ENCODE data around the gene NECAB2. TPM values are rescaled to one million over a fixed set of nuclear protein-coding genes. Genes with fewer than 3 reads are reported as not detected.
A peak's percentile ranks its signal among the peaks of the same experiment; 100 is the strongest.

NECAB2 gene
- total and polyA plus RNA-seq, 2 of the 8 experiments (the other 6 are each of a cell fraction or from before 2014, with no cell fraction given): 3.6 to 4.2 TPM

DNA sequence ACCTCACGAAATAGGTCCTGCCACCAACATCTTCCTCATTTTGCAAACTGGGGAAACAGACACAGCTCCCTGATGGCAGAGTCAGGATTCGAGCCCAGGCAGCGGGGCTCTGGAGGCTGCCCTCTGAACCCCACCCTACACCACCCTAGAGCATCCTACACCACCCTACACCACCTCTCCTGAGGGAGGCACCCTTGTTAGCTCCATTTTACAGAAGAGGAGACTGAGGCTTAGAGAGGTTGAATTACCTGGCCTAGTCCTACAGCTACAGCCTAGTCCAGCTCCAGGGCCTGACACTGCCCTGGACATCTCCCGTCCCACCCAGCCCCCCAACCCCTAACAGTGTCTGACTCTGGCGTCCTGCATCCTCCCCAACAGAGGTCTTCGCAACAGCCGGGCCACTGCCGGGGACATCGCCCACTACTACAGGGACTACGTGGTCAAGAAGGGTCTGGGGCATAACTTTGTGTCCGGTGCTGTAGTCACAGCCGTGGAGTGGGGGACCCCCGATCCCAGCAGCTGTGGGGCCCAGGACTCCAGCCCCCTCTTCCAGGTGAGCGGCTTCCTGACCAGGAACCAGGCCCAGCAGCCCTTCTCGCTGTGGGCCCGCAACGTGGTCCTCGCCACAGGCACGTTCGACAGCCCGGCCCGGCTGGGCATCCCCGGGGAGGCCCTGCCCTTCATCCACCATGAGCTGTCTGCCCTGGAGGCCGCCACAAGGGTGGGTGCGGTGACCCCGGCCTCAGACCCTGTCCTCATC lies 3.2 kb upstream of the NECAB2 start:
- WGBS, 2 experiments (ENCODE audit: extremely low coverage in 1 of 2, insufficient coverage in 1 of 2, insufficient read length in 1 of 2, insufficient replicate concordance in 2 of 2, low coverage in 1 of 2, low lambda C conversion rate in 2 of 2, missing lambda C conversion rate in 1 of 2): 91% methylated on average over 24 of the region's 26 CpGs; no CpG with 5 or more reads in 1 of the 2 experiments
- CTCF ChIA-PET (ENCODE audit: partially characterized antibody): interaction anchor here (0.9 to 16.0 kb wide), 8 partner anchors 10 to 96 kb away, joined by 3 to 366 read pairs (median 8); partner anchors contain the start of gene SLC38A8

More for the DNA sequence above, 3.2 kb upstream of the NECAB2 start:
- Histone ChIP-seq H3K18ac (ENCODE audit: extremely low read depth, low read length) (no peak overlapping the region), H2BK20ac (ENCODE audit: low read length) (no peak overlapping the region), H4K20me1 (replicated peaks in 1 of 2; ENCODE audit: control insufficient read depth in 1 of 2, insufficient read depth in 2 of 2, low read length in 2 of 2) (peaks cover 0 to 3% of the 10 kb centered on the region in 2 experiments), H3K9me3 (ENCODE audit: insufficient read depth in 2 of 2, low read depth in 1 of 2, low read length in 1 of 2) (no peaks in the 10 kb centered on the region), H4K5ac (ENCODE audit: insufficient read length, low read depth, low read length) (no peak overlapping the region), H3K4ac (replicated peaks; ENCODE audit: insufficient read length, low read depth, low read length) (no peak overlapping the region), H2BK12ac (ENCODE audit: low read depth, low read length) (no peak overlapping the region), H3K79me2 (ENCODE audit: control insufficient read depth in 1 of 2, insufficient read depth in 2 of 2, low read length in 2 of 2) (no peaks in the 10 kb centered on the region), H4K91ac (replicated peaks; ENCODE audit: insufficient read length, low read length) (no peak overlapping the region), H3K14ac (ENCODE audit: insufficient read length) (no peak overlapping the region), H2BK5ac (ENCODE audit: low read depth, low read length) (no peak overlapping the region), H2AFZ (ENCODE audit: low read length) (no peak overlapping the region), H4K8ac (ENCODE audit: extremely low read depth, insufficient read depth, low read length) (peak overlapping the region; percentile 39; the same call in 1 of the 2 replicates), H2BK120ac (replicated peaks; ENCODE audit: low read depth, low read length) (no peak overlapping the region), H3K23me2 (ENCODE audit: low read depth, low read length) (peaks cover 11% of the 10 kb centered on the region; the same call in 1 of the 2 replicates), H3K27ac (ENCODE audit: low read depth, low read length) (no peak overlapping the region), H3K4me1 (replicated peaks in 1 of 4; ENCODE audit: control insufficient read depth in 3 of 4, insufficient read depth in 4 of 4, low read length in 3 of 4) (peaks cover 0 to 5% (median 3%) of the 10 kb centered on the region in 4 experiments; a peak in 4 of 7 replicates), H3K27me3 (replicated peaks in 1 of 4; ENCODE audit: control insufficient read depth in 3 of 4, extremely low read depth in 1 of 4, insufficient read depth in 3 of 4, low read length in 3 of 4) (peaks cover 0 to 10% (median 8%) of the 10 kb centered on the region in 4 experiments; a peak in 6 of 7 replicates), H2AK5ac (ENCODE audit: low read depth, low read length) (no peak overlapping the region), H3K56ac (replicated peaks; ENCODE audit: insufficient read length, low read depth, low read length) (no peak overlapping the region), H3K79me1 (ENCODE audit: low read depth, low read length) (no peaks in the 10 kb centered on the region), H3K4me2 (ENCODE audit: insufficient read depth in 1 of 2, low read depth in 2 of 2, low read length in 2 of 2) (no peak overlapping the region), H3K9ac (replicated peaks in 1 of 4; ENCODE audit: extremely low read depth in 1 of 4, low read depth in 3 of 4, low read length in 3 of 4) (no peak overlapping the region), H3K36me3 (ENCODE audit: control insufficient read depth in 2 of 4, insufficient read depth in 4 of 4, low read length in 3 of 4) (no peaks in the 10 kb centered on the region), H3K4me3 (ENCODE audit: extremely low read depth in 1 of 4, insufficient read depth in 2 of 4, low read depth in 3 of 4, low read length in 4 of 4) (no peak overlapping the region), H3K23ac (ENCODE audit: insufficient read length) (no peak overlapping the region), H2BK15ac (ENCODE audit: low read length) (no peak overlapping the region)
- no peak for FAIRE-seq
- DNase-seq (ENCODE audit: low read depth in 1 of 2, low spot score in 2 of 2): no peak
- POLR2A ChIA-PET (ENCODE audit: partially characterized antibody): no interaction called here
- TF ChIP-seq SRF (IDR thresholded peaks at IDR 0.05; ENCODE audit: low read depth, low read length) (no peak), TAF1 (IDR thresholded peaks at IDR 0.05; ENCODE audit: low read depth, low read length) (no peak), CTBP2 (IDR thresholded peaks at IDR 0.05; ENCODE audit: borderline replicate concordance, insufficient read depth, insufficient read length, low read length) (no peak), SP2 (IDR thresholded peaks at IDR 0.05; ENCODE audit: low read length) (no peak), TBP (IDR thresholded peaks at IDR 0.05; ENCODE audit: low read depth, low read length) (no peak), CHD1 (IDR thresholded peaks at IDR 0.05; ENCODE audit: low read depth, low read length) (no peak)
- TF ChIP-seq, protein P1, sequence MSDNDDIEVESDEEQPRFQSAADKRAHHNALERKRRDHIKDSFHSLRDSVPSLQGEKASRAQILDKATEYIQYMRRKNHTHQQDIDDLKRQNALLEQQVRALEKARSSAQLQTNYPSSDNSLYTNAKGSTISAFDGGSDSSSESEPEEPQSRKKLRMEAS (IDR thresholded peaks at IDR 0.05): no peak
